HG03342 (cell line): ENCODE measurements around the gene CNN2.
A peak's percentile ranks its signal among the peaks of the same experiment; 100 is the strongest.

Experiments used
- ATAC-seq: cut with Tn5 transposase; IDR thresholded peaks from one replicate; pipeline ENCODE4 v1.9.1; 2021; ENCODE audit warnings: mild to moderate bottlenecking, moderate library complexity; ENCODE audit not compliant: unreplicated experiment

CNN2 gene

GRCh38 chr19:1026783-1027649, 608 bp downstream of the CNN2 start:
- peak; percentile 6 for ATAC-seq

DNA sequence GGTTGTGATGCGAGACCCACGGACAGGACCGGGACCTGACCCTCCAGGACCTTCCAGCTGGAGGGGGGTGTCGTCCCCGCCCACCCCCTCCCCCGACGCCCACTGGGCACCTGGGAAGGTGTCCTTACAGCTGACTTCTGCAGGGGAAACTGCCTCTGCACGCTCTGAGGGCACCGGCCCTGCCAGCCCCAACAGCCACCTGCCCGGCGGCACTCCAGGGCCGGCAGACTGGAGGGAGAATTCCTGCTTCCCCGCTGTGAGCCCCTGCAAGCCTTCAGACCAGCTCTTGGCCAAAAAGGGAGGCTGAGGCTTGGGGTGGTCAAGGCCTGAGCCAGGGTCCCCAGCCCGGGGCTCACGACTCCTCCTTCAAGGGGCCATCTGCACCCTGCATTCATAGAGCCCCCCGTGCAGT, 1.2 kb downstream of the CNN2 start:
- no peak for ATAC-seq

DNA sequence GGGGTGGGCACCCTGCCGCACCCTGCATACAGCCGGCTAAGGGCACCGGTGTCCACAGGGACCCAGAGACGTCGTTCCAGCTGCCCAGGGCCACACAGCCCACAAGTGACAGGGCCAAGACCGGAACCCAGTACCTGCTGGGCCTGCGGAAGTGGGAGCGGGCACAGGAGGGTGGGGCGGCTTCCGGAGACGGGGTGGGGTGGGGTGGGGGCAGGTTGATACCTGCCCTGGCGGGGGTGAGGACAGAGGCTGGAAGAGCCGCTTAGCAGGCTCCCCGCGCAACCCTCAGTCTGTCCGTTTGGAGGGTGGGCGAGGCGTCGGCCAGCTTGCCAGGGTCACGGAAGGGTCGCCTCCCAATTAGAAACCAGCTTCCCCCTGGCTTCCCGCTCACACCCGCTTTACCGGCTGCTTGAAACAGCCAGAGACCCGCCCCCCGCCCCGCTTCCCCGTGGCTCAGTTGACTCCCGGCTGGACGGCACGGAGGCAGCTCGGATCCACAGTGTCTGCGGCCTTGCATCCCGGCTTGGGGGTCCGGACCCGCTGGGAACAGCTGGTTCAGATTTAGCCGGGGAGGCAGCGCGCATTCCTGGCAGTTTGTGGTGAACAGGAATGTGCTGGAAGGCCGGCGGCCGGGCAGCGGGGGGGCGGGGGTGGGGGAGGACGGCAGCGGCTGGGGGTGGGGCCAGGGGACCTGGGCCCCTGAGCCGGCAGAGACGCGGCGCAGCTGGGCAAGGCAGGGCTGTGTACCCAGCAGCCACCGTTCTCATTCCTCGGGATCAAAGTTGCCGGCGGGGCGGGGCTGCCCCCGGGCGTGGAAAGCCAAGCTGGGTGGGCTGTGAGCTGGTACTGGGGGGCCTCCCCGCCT, 1.9 kb downstream of the CNN2 start:
- ATAC-seq: no peak

DNA sequence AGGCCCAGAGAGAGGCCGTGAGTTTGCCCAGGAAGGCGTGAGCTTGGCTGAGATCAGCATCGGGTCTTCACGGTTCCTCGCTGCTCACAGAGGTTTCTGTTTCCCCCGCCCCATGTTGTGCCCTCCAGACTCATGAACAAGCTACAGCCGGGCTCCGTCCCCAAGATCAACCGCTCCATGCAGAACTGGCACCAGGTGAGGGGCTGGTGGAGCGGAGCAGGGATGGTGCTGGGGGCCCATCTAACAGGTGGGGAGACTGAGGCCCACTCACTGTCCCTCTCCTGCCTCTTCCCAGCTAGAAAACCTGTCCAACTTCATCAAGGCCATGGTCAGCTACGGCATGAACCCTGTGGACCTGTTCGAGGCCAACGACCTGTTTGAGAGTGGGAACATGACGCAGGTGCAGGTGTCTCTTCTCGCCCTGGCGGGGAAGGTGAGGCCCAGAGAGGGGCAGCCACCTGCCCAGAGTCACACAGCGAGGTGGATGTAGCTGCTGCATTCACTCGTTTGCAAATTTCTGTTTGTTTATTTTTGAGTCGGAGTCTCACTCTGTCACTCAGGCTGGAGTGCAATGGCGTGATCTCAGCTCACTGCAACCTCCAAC, 6.0 kb downstream of the CNN2 start:
- ATAC-seq: no peak

DNA sequence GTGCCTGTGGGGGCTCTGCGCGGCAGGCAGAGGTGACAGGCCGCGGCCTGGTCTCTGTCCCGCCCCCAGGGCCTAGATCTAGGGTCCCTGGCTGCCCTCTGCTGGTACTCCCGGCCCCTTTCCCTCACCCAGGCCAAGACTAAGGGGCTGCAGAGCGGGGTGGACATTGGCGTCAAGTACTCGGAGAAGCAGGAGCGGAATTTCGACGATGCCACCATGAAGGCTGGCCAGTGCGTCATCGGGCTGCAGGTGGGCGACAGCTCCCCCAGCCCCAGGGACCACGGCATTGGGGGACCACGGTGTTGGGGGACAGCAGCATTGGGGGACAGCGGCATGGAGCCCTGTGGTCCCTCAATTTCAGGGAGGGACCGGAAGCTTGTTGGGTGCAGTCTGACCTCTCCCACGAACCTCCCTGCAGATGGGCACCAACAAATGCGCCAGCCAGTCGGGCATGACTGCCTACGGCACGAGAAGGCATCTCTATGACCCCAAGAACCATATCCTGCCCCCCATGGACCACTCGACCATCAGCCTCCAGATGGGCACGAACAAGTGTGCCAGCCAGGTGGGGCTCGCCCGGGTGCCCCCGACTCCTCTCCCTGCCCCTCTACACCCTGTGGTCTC, 9.7 kb downstream of the CNN2 start:
- no peak for ATAC-seq

DNA sequence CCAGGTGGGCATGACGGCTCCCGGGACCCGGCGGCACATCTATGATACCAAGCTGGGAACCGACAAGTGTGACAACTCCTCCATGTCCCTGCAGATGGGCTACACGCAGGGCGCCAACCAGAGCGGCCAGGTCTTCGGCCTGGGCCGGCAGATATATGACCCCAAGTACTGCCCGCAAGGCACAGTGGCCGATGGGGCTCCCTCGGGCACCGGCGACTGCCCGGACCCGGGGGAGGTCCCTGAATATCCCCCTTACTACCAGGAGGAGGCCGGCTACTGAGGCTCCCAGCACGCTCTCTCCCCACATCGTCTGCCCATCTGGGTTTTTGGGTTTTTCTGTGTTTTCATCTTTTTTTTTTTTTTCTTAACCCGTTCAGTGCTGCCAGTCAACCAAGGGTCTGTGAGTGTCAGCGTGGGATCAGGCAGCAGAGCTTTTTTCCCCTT, 11.2 kb downstream of the CNN2 start:
- no peak for ATAC-seq

DNA sequence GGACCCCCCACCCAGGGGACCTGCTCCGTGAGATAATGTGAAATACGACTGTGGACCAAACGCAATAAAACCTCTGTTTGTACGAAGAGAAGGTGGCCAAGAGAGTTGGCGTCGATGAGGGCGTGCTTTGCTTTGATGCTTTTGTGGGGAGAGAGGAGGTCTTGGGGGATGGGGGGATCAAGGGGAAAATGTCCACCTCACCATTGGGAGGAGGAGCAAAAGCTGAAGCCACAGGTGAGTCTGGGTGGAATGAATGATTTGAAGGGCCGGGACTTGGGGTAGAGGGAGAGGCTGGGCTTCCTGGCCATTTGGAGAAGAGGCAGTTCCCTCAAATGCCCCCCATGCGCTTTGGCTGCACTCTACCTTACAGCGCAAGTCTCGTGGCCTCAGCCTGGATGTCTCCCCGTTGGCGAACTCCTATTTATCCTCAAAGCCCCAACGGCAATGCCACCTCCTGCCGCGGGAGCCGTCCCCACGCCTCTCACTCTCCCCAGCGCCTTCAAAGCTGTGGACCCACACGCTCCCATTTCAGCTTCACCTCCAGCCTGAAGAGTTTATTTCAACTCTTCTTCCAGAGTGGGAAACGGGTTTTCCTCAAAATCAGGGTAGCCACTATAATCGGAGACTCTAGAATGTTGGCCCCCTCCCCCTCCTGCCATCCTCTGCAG, 12.7 kb downstream of the CNN2 start:
- ATAC-seq: no peak

- peak; percentile 78 for ATAC-seq
Observed at GRCh38 chr19:1039646-1040475, 13.5 kb downstream of the CNN2 start, which contains the start of gene ABCA7. TSS of gene ABCA7 (plus strand) at chr19:1040107. CDS start at chr19:1041362, 1,255 bp downstream.

- peak; percentile 37 for ATAC-seq
Observed at GRCh38 chr19:1040476-1041271, 14.3 kb downstream of the CNN2 start.

- no peak for ATAC-seq
Observed at GRCh38 chr19:1041272-1041834, 14.9 kb downstream of the CNN2 start.

DNA sequence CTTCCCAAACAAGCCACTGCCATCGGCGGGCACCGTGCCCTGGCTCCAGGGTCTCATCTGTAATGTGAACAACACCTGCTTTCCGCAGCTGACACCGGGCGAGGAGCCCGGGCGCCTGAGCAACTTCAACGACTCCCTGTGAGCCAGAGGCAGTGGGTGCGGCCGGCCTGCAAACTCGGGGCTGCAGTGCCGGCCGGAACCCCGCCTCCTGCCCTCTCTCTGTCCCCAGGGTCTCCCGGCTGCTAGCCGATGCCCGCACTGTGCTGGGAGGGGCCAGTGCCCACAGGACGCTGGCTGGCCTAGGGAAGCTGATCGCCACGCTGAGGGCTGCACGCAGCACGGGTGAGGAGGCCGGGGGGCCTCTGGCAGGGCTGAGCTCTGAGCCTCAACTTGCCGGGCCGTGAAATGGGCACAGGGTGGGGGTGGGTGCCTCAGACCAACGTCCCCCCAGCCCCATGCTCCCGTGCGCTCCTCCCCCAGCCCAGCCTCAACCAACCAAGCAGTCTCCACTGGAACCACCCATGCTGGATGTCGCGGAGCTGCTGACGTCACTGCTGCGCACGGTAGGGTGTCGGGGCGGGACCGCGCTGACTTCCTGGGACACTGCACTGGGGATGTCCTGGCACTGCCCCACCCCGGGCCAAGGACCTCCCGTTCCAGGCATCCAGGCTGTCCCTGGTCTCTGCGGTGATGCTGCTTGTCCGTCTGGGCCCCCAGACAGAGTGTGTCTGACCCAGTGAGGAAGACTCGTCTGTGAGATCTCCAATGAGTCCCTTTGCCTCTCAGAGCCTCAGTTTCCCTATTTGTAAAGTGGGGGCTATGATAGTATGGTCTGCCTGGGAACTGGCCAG, 15.7 kb downstream of the CNN2 start:
- ATAC-seq: no peak

GRCh38 chr19:1042689-1043511, 16.5 kb downstream of the CNN2 start:
- no peak for ATAC-seq

- no peak for ATAC-seq
Observed at GRCh38 chr19:1045247-1045603, 18.8 kb downstream of the CNN2 start.

DNA sequence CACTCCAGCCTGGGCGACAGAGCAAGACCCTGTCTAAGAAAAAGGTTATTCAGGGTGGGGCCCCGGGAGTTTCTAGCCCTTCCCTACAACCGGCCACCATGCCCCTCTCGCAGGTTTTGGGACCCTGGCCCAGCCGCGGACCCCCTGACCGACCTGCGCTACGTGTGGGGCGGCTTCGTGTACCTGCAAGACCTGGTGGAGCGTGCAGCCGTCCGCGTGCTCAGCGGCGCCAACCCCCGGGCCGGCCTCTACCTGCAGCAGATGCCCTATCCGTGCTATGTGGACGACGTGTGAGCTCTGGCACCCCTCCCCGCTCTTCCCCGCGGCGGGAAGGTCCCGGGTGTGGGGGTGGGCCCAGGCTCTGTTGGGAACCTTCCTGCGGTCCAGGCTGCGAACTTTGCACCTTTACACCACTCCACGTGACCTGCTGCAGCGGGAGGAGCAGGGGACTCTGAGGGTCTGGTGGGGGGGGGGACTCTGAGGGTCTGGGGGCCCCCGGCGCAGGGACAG, 19.8 kb downstream of the CNN2 start:
- ATAC-seq: no peak

DNA sequence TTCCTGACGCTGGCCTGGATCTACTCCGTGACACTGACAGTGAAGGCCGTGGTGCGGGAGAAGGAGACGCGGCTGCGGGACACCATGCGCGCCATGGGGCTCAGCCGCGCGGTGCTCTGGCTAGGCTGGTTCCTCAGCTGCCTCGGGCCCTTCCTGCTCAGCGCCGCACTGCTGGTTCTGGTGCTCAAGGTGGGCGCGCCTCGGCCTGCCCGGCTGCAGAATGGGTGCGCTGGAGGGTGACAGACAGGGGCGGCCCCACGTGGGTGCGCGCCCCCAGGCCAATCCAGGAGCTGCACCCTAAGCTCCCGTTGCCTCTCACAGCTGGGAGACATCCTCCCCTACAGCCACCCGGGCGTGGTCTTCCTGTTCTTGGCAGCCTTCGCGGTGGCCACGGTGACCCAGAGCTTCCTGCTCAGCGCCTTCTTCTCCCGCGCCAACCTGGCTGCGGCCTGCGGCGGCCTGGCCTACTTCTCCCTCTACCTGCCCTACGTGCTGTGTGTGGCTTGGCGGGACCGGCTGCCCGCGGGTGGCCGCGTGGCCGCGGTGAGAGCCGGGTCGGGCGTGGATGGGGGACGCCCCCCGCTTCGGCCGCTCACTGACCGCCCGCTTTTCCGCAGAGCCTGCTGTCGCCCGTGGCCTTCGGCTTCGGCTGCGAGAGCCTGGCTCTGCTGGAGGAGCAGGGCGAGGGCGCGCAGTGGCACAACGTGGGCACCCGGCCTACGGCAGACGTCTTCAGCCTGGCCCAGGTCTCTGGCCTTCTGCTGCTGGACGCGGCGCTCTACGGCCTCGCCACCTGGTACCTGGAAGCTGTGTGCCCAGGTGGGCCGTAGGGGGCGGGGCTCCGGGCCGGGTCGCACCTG, 20.7 kb downstream of the CNN2 start:
- ATAC-seq: no peak
